DND-41 (cell line): ENCODE results near the gene PTPRN.

Experiments used
- ATAC-seq: fragments of 200-7000 bp; cut with Tn5 transposase; 3 replicates; pipeline ENCODE4 v1.9.1; 2021; ENCODE audit warnings: low read depth; ENCODE audit not compliant: insufficient read depth
- DNase-seq: peaks from one replicate; pipeline ENCODE4 v3.0.0-alpha.2; 2020
- H2AFZ ChIP-seq: 2 replicates; pipeline ENCODE4 v1.6.0; 2012; ENCODE audit warnings: low read depth, low read length
- H3K27ac ChIP-seq: 2 replicates; pipeline ENCODE4 v1.5.1; 2012; ENCODE audit warnings: low read length, inconsistent platforms
- H3K27me3 ChIP-seq: fragments of 200-600 bp; sonication (generic); 2 replicates; pipeline ENCODE4 v1.6.0; 2012; ENCODE audit warnings: low read length, mild to moderate bottlenecking, inconsistent platforms; ENCODE audit not compliant: insufficient read depth, poor library complexity
- H3K36me3 ChIP-seq: 2 replicates; pipeline ENCODE4 v1.5.1; 2012; ENCODE audit warnings: low read length, inconsistent platforms; ENCODE audit not compliant: insufficient read depth
- H3K4me1 ChIP-seq: 2 replicates; pipeline ENCODE4 v1.5.1; 2012; ENCODE audit warnings: mild to moderate bottlenecking, low read length; ENCODE audit not compliant: insufficient read depth
- H3K4me2 ChIP-seq: 2 replicates; pipeline ENCODE4 v1.6.0; 2012; ENCODE audit warnings: mild to moderate bottlenecking, moderate library complexity, low read length, inconsistent platforms; ENCODE audit not compliant: insufficient read depth
- H3K4me3 ChIP-seq, 2 experiments: fragments of 200-600 bp in 1 of 2; shearing (Covaris generic) in 1 of 2; 2 replicates each; pipeline ENCODE4 v1.5.1; 2012 to 2016; ENCODE audit warnings: inconsistent platforms in 2 of 2, low read length in 2 of 2, mild to moderate bottlenecking in 2 of 2, low read depth in 1 of 2, moderate library complexity in 1 of 2
- H3K79me2 ChIP-seq: 2 replicates; pipeline ENCODE4 v1.6.0; 2012; ENCODE audit warnings: low read length, inconsistent platforms; ENCODE audit not compliant: insufficient read depth
- H3K9ac ChIP-seq: 2 replicates; pipeline ENCODE4 v1.6.0; 2012; ENCODE audit warnings: low read depth, mild to moderate bottlenecking, inconsistent platforms, low read length, moderate library complexity
- H3K9me3 ChIP-seq: 2 replicates; pipeline ENCODE4 v1.5.1; 2012; ENCODE audit warnings: low read length, moderate library complexity, mild to moderate bottlenecking, inconsistent platforms; ENCODE audit not compliant: insufficient read depth, severe bottlenecking
- H4K20me1 ChIP-seq: 2 replicates; pipeline ENCODE4 v1.6.0; 2012; ENCODE audit warnings: low read length; ENCODE audit not compliant: insufficient read depth
- CTCF ChIP-seq: IDR thresholded peaks from 2 replicates; pipeline ENCODE4 v1.5.1; 2012; ENCODE audit warnings: borderline replicate concordance, low read length, moderate library complexity, mild to moderate bottlenecking; ENCODE audit not compliant: poor library complexity, severe bottlenecking; ENCODE audit errors: extremely low read depth
- EZH2 ChIP-seq: IDR thresholded peaks from 3 replicates; pipeline ENCODE4 v1.6.1; 2012; ENCODE audit warnings: borderline replicate concordance, low read depth, mild to moderate bottlenecking, moderate library complexity, low read length, inconsistent platforms; ENCODE audit not compliant: severe bottlenecking

The PTPRN gene

GRCh38 chr2:219278655-219279150, 30.5 kb downstream of the PTPRN start:
- peaks cover 27% of the 10 kb centered on the region for H3K4me1 ChIP-seq
- peak overlapping the region; percentile 54; the same call in 1 of the 2 replicates for H2AFZ ChIP-seq

GRCh38 chr2:219277703-219278654, 31.2 kb downstream of the PTPRN start:
- peak overlapping the region; percentile 51; the same call in 1 of the 2 replicates for H2AFZ ChIP-seq
- peak; percentile 24 for ATAC-seq
- peak; percentile 73 for DNase-seq

More at GRCh38 chr2:219278655-219279150, 30.5 kb downstream of the PTPRN start:
- Histone ChIP-seq H3K9me3 (no peaks in the 10 kb centered on the region), H3K27me3 (no peaks in the 10 kb centered on the region), H3K79me2 (no peaks in the 10 kb centered on the region), H3K4me3 (peak overlapping the region; percentile 19 to 60; a peak in 3 of 4 replicates), H3K9ac (peak overlapping the region; percentile 64; the same call in 1 of the 2 replicates), H4K20me1 (peaks cover 4% of the 10 kb centered on the region; the same call in 1 of the 2 replicates), H3K36me3 (0 out of 2 replicates have a peak, but pooled peaks cover 2% of the 10 kb centered on the region), H3K4me2 (peak overlapping the region; percentile 96), H3K27ac (peak overlapping the region; percentile 61; the same call in 1 of the 2 replicates)
- no peak for TF ChIP-seq CTCF
- no peak for TF ChIP-seq EZH2
- DNase-seq (no peak), ATAC-seq (no peak; the same call in 2 of the 3 replicates)

GRCh38 chr2:219274361-219274921, 34.8 kb downstream of the PTPRN start:
- Histone ChIP-seq H3K4me3 (no peak overlapping the region), H4K20me1 (peaks cover 4% of the 10 kb centered on the region; the same call in 1 of the 2 replicates), H3K79me2 (no peaks in the 10 kb centered on the region), H3K9me3 (no peaks in the 10 kb centered on the region), H3K4me1 (peaks cover 18% of the 10 kb centered on the region), H3K27ac (no peak overlapping the region), H3K9ac (no peak overlapping the region), H2AFZ (no peak overlapping the region), H3K27me3 (peaks cover 11% of the 10 kb centered on the region), H3K36me3 (no peaks in the 10 kb centered on the region), H3K4me2 (no peak overlapping the region)
- DNase-seq, result no peak
- TF ChIP-seq CTCF (no peak), EZH2 (no peak)
- ATAC-seq, result no peak

More at GRCh38 chr2:219277703-219278654, 31.2 kb downstream of the PTPRN start:
- 0 out of 2 replicates have a peak, but pooled peaks cover 2% of the 10 kb centered on the region for H3K36me3 ChIP-seq
- H3K9ac ChIP-seq, result peak overlapping the region; percentile 64; the same call in 1 of the 2 replicates
- peaks cover 27% of the 10 kb centered on the region for H3K4me1 ChIP-seq
- H3K27ac ChIP-seq, result peak overlapping the region; percentile 61; the same call in 1 of the 2 replicates
- TF ChIP-seq EZH2, result no peak
- TF ChIP-seq CTCF, result peak; percentile 99
- no peaks in the 10 kb centered on the region for H3K9me3 ChIP-seq
- no peaks in the 10 kb centered on the region for H3K27me3 ChIP-seq
- H4K20me1 ChIP-seq, result peaks cover 4% of the 10 kb centered on the region; the same call in 1 of the 2 replicates
- H3K79me2 ChIP-seq, result no peaks in the 10 kb centered on the region
- H3K4me3 ChIP-seq, result peak overlapping the region in 1 of 2 experiments; percentile 60; a peak in 2 of 4 replicates
- H3K4me2 ChIP-seq, result peak overlapping the region; percentile 96
